AG09309 (cell line): ENCODE results near the gene TRAT1.

Experiments
- DNase-seq: peaks from one replicate; pipeline ENCODE4 v3.0.0-alpha.2; 2010; ENCODE audit warnings: low read depth
- H3K4me3 ChIP-seq: 2 replicates; pipeline ENCODE4 v1.5.1; 2011; ENCODE audit warnings: mild to moderate bottlenecking, low read depth, low read length, moderate library complexity; ENCODE audit not compliant: control insufficient read depth
- TF ChIP-seq, protein P1 (sequence below): IDR thresholded peaks from 2 replicates; pipeline ENCODE4 v1.5.1; 2011; ENCODE audit warnings: mild to moderate bottlenecking, low read depth, low read length, inconsistent platforms; ENCODE audit not compliant: insufficient read depth, control insufficient read depth; ENCODE audit errors: missing control alignments

The TRAT1 gene

DNA sequence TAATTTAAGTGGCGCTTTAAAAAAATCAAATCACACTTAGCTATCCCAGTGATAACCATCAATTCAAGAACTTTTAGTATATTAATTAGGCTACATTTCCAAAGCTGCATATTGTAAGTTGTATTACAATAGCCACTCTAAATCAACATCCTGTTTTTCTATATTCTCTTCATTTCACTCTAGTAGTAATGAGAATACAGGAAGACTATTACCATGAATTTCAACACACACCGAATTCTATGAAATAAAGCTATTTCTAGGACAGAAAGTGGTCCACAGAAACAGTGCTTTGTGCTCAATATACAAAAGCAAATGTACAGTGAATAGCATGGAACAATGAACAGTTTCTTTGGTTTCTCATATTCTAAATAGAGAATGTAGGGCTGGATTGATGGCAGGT lies 24.6 kb downstream of the TRAT1 start:
- TF ChIP-seq, protein P1, sequence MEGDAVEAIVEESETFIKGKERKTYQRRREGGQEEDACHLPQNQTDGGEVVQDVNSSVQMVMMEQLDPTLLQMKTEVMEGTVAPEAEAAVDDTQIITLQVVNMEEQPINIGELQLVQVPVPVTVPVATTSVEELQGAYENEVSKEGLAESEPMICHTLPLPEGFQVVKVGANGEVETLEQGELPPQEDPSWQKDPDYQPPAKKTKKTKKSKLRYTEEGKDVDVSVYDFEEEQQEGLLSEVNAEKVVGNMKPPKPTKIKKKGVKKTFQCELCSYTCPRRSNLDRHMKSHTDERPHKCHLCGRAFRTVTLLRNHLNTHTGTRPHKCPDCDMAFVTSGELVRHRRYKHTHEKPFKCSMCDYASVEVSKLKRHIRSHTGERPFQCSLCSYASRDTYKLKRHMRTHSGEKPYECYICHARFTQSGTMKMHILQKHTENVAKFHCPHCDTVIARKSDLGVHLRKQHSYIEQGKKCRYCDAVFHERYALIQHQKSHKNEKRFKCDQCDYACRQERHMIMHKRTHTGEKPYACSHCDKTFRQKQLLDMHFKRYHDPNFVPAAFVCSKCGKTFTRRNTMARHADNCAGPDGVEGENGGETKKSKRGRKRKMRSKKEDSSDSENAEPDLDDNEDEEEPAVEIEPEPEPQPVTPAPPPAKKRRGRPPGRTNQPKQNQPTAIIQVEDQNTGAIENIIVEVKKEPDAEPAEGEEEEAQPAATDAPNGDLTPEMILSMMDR = no peak
- H3K4me3 ChIP-seq = no peak overlapping the region
- no peak for DNase-seq

DNA sequence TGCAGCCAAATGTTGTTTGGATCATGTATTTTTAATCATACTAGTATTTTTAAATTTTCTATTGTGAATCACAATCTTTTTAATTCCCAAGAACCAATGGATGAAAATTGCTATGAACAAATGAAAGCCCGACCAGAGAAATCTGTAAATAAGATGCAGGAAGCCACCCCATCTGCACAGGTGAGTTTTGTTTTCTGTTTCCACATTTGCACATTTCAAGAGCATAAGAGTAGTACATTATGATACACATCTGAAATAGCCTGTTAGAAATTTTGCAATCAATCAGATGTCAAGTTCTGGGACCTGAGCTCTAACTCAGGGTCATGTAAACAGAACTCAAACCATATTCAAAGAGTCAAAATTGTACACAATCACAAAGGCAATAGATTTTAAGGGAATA lies 26.5 kb downstream of the TRAT1 start:
- DNase-seq = no peak
- no peak overlapping the region for H3K4me3 ChIP-seq
- TF ChIP-seq, protein P1 = no peak

DNA sequence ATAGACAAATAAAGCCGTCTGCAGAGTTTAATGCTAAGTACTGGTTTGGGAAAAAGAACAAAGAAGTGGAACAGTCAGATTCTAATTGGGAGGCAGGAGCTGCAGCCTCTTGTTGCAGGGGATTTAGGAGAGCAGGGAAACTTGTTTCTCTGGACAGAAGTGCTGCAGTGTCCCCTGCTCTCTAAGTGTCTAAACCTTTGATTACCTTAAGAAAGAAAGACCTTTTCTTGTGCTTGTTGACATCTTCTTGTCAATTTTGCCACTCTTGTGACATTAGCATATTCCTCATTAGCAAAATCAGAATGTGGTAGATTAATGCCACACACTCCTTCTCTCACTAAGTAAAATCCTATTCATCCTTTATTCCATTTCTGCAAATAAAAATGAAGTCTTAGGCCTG lies 38.8 kb downstream of the TRAT1 start:
- TF ChIP-seq, protein P1 = no peak
- DNase-seq = no peak
- H3K4me3 ChIP-seq = no peak overlapping the region

DNA sequence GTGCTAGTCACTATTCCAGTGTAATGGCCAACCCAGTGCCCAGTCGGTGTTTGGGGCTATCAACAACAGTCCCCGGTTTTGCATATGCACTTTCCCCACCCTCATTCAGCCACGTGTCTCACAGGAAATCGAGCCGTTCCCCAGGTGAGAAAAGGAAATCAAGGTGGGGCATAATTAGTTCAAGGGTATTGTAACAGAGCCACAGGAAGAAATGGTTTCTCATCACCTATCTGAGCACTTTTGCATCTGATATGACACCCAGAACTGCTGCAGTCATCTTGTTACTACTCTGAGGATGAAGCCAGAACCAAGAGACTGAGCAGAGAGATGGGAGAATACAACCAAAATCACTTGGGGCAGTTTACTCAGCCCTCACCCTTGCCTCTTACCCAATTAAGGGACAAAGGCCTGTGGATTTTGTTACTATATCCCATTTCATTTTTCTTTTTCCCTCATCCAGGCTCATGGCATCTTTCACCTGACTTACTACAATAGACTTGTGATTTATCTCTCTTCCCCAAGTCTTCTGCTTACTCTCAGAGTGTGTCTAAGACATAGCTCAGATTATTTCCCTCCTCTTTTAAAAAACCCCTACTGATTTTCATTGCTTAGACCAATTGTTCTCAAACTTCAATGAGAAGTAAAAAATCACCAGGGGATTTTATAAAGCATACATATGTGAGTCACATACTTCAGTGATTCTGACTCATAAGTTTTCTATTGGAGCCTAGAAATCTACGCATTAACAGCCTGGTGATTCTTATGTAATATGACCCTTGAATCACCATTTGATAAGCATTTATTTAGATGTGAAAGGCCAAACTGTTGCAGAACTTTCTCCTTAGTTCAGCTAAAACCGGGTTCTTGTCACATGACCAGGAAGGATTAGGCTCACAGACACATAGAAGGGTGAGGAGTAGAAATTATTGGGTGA lies 40.5 kb downstream of the TRAT1 start:
- no peak overlapping the region for H3K4me3 ChIP-seq
- TF ChIP-seq, protein P1 = no peak
- peak; percentile 3 for DNase-seq

DNA sequence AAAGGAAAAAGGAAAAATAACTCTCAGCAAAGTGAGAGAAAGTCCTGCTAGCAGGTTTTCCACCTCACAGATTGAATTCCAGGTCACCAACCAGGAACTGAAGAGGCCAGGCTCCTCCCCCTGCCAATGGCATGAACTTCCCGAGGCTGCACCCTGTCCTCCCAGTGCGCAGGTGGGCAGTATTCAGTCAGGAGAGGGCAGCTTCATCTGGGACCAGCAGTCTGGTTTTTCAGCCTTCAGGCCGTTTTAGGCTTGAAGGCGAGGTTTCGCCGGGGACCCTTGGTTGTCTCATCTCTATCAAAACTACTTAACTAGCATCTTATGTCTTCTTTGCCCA lies 41.2 kb downstream of the TRAT1 start:
- TF ChIP-seq, protein P1 = no peak
- no peak overlapping the region for H3K4me3 ChIP-seq
- no peak for DNase-seq

DNA sequence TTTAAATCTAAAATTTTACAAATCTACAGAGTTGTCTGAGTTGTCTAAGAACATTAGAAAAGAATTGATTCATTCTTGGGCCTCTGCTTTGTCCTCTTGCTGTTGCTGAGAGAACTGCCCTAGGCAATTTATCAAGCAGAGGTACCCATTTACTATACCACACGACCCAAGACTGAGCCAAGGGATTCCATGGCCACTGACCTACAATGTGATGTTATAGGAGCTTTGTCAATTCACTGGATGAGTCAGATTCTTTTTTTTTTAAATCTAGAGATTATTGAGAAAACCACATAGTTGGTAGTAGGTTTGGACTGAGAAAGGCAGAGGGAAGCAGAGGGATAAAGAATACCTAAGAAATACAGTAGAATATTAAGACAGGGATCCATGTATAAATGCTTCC lies 55.3 kb downstream of the TRAT1 start:
- TF ChIP-seq, protein P1 = no peak
- no peak overlapping the region for H3K4me3 ChIP-seq
- DNase-seq = no peak

DNA sequence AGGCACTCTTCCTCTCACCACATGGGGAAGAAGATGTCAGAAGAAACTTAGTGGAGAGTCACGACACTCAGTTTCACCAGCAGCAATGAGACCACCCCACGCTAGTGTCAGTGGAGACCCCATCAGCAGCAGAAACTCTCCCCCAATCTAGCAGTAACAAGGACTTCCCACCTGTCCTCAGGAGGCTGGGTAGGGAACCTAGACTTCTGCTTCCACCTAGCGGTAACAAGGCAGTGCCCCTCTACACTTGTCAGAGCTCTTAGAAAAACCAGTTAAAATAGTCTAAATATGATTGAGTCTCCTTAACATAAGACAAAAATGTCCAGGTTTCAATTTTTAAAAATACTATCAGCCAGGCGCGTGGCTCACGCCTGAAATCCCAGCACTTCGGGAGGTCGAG lies 57.3 kb downstream of the TRAT1 start:
- no peak for DNase-seq
- no peak overlapping the region for H3K4me3 ChIP-seq
- TF ChIP-seq, protein P1 = no peak
